Measurements from ENCODE around the gene MYOM1. TPM values are rescaled to one million over a fixed set of nuclear protein-coding genes. Genes with fewer than 3 reads are reported as not detected.

MYOM1 gene
- total RNA-seq, 2 experiments from 2014 or later: 1.0 to 1.3 TPM

DNA sequence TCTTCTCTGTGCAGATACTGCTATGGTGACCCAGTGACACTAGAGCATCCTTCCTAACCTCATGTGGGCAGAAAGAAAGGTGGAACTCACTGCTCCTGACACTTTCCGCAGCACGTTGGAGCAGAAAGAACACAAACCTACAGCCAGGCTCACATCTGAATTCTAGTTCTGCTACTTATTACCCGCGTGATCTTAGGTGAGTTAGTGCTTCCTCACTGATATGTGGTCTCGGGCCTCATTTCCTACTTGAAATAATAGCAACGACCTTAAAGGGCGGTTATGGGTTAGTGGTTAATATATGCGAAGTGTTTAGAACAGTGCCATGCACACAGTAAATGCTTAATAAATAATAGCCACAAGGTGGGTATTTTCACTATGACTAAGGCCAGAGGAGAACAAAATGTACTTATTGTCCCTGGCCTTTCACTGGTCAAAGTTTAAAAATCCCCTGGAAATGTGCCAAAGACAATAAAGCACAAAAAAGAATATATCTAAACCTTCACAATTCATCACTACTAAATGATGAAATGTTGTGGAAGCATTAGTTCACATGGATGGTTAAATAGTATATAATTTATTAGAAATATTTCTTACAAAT is 66.6 kb downstream of the MYOM1 start:
- Mint-ChIP-seq H3K27ac (no peak overlapping the region), H3K9me3 (no peaks in the 10 kb centered on the region), H3K4me3 (no peak overlapping the region), H3K4me1 (ENCODE audit: low read depth) (peaks cover 2% of the 10 kb centered on the region), H3K36me3 (ENCODE audit: low read depth) (no peaks in the 10 kb centered on the region), H3K27me3 (no peaks in the 10 kb centered on the region)
- ChIA-PET POLR2A (no interaction called here), CTCF (interaction anchor here (0.7 to 2.7 kb wide), 12 partner anchors 21 to 220 kb away, joined by 3 to 51 read pairs (median 14); partner anchors contain the start of gene MYL12A)
- DNase-seq: no peak
- intact Hi-C loops (cut with micrococcal nuclease): loop anchor here (10.0 kb wide), 1 partner anchor 218 kb away; no protein-coding TSS in a partner anchor
- TF ChIP-seq, protein P1, sequence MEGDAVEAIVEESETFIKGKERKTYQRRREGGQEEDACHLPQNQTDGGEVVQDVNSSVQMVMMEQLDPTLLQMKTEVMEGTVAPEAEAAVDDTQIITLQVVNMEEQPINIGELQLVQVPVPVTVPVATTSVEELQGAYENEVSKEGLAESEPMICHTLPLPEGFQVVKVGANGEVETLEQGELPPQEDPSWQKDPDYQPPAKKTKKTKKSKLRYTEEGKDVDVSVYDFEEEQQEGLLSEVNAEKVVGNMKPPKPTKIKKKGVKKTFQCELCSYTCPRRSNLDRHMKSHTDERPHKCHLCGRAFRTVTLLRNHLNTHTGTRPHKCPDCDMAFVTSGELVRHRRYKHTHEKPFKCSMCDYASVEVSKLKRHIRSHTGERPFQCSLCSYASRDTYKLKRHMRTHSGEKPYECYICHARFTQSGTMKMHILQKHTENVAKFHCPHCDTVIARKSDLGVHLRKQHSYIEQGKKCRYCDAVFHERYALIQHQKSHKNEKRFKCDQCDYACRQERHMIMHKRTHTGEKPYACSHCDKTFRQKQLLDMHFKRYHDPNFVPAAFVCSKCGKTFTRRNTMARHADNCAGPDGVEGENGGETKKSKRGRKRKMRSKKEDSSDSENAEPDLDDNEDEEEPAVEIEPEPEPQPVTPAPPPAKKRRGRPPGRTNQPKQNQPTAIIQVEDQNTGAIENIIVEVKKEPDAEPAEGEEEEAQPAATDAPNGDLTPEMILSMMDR (IDR thresholded peaks at IDR 0.05): no peak
- ATAC-seq: no peak

DNA sequence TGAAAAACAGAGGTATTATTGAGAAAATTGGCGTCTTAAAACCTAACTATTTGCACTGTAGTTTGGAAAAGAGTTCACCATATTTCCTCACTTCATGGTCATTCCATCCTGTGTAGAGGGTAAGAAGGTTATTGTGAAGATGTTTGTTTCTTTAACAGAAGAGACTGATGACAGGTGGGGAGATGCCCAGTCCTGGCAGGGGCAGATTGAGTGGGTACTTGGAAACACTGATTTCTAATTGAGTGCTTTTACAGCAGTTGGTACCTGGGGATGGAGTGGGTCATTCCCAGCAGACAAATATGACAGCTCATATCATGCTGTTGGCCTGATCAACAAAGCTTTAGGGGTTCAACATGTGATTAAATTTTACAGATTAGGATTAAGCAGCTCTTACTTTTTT is 67.5 kb downstream of the MYOM1 start:
- intact Hi-C loops (cut with micrococcal nuclease): loop anchor here (10.0 kb wide), 1 partner anchor 217 kb away; no protein-coding TSS in a partner anchor
- H3K36me3 Mint-ChIP-seq (ENCODE audit: low read depth): no peaks in the 10 kb centered on the region
- H3K4me1 Mint-ChIP-seq (ENCODE audit: low read depth): peaks cover 2% of the 10 kb centered on the region
- DNase-seq: no peak
- no peak overlapping the region for H3K4me3 Mint-ChIP-seq
- TF ChIP-seq, protein P1 (IDR thresholded peaks at IDR 0.05): no peak
- no peaks in the 10 kb centered on the region for H3K27me3 Mint-ChIP-seq
- no peaks in the 10 kb centered on the region for H3K9me3 Mint-ChIP-seq
- ChIA-PET CTCF (interaction anchor here (0.7 to 2.7 kb wide), 35 partner anchors 9 to 514 kb away, joined by 3 to 51 read pairs (median 5); partner anchors contain the start of genes EMILIN2, MYL12A and MYOM1), POLR2A (no interaction called here)
- no peak overlapping the region for H3K27ac Mint-ChIP-seq
- no peak for ATAC-seq

DNA sequence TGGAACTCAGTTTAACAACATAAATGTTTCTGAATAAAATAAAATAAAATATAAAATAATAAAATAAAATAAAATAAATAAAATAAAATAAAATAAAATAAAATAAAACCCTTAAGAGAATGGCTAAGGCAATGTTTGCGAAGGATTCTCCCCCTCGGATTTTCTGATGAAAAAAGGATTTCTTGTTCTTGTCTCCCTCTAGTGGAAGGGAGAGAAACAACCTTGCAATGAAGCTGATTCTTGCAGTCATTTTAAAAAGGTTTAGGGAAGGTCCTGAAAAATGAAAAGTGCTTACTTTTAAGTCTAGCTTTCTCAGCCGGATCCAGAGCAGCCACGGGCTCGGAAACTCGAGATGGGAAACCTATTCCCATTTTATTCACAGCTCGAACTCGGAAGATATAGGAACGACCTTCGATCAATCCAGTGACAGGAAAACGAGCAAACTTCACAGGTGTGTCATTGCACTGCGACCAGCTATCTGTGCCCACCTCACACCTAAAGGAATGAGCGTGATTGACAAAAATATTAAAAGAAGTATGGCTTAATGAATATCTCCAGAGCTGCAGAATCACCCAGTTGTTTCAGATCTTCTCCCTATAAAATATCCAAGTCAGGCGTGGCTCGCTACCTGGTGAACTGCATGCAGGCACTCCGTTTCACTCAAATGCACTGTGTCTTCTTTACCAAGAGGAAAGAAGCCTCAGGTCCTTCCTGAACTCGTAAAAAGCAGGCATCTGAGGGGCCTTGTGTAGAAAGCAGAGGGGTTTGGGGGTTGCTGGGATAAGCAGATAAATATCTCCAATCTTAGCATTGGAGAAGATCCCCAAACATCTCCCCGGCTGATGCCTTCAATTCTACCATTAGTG is 68.1 kb downstream of the MYOM1 start:
- ATAC-seq: no peak
- ChIA-PET POLR2A (interaction anchor here (0.7 kb wide), 1 partner anchor 94 kb away, joined by 3 read pairs; no protein-coding TSS in a partner anchor), CTCF (interaction anchor here (0.6 to 2.7 kb wide), 64 partner anchors 10 to 514 kb away, joined by 3 to 51 read pairs (median 5); partner anchors contain the start of genes EMILIN2, MYL12A and MYOM1)
- intact Hi-C loops (cut with micrococcal nuclease): loop anchor here (10.0 kb wide), 1 partner anchor 217 kb away; no protein-coding TSS in a partner anchor
- Mint-ChIP-seq H3K27me3 (no peaks in the 10 kb centered on the region), H3K36me3 (ENCODE audit: low read depth) (no peaks in the 10 kb centered on the region), H3K4me3 (no peak overlapping the region), H3K9me3 (no peaks in the 10 kb centered on the region), H3K27ac (no peak overlapping the region), H3K4me1 (ENCODE audit: low read depth) (peaks cover 2% of the 10 kb centered on the region)
- DNase-seq: no peak
- TF ChIP-seq, protein P1 (IDR thresholded peaks at IDR 0.05): peak; percentile 82

DNA sequence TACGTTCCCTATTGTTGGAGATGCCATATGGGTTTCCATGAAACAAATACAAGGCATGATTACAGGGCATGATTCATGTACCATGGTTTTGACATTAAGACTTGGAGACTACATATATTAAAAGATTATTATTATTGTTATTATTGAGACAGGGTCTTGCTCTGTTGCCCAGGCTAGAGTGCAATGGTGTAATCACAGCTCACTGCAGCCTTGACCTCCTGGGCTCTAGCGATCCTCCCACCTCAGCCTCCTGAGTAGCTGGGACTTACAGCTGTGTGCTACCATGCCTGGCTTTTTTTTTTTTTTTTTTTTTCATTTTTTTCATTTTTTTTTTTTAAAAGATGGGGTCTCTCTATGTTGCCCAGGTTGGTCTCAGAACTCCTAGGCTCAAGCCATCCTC is 69.1 kb downstream of the MYOM1 start:
- H3K27me3 Mint-ChIP-seq: no peaks in the 10 kb centered on the region

More for the DNA sequence above, 69.1 kb downstream of the MYOM1 start:
- no peak for ATAC-seq
- DNase-seq: no peak
- ChIA-PET CTCF (interaction anchor here (1.2 to 2.7 kb wide), 8 partner anchors 16 to 303 kb away, joined by 3 to 51 read pairs (median 8); partner anchors contain the start of genes EMILIN2 and MYL12A), POLR2A (no interaction called here)
- TF ChIP-seq, protein P1 (IDR thresholded peaks at IDR 0.05): no peak
- no peaks in the 10 kb centered on the region for H3K9me3 Mint-ChIP-seq
- no peak overlapping the region for H3K27ac Mint-ChIP-seq
- no peak overlapping the region for H3K4me3 Mint-ChIP-seq
- intact Hi-C loops (cut with micrococcal nuclease): loop anchor here (10.0 kb wide), 1 partner anchor 216 kb away; no protein-coding TSS in a partner anchor
- peaks cover 2% of the 10 kb centered on the region for H3K4me1 Mint-ChIP-seq (ENCODE audit: low read depth)
- H3K36me3 Mint-ChIP-seq (ENCODE audit: low read depth): no peaks in the 10 kb centered on the region
